Stomach (tissue), 9 donors: ENCODE data around the gene ACAP2. TPM values are rescaled to one million over a fixed set of nuclear protein-coding genes. Genes with fewer than 3 reads are reported as not detected.
A peak's percentile ranks its signal among the peaks of the same experiment; 100 is the strongest.

Experiments
- DNase-seq, 2 donors: peaks; one replicate each; pipeline versions ENCODE4 v3.0.0 to v3.0.0-alpha.2; 2013 to 2019
- H3K27ac ChIP-seq, 5 donors: fragments of 200-600 bp in 4 of 5; sonication (generic) in 4 of 5; one replicate each; pipeline ENCODE4 v1.5.1; 2013 to 2019; ENCODE audit warnings: mild to moderate bottlenecking in 1 of 5, moderate library complexity in 1 of 5
- H3K27me3 ChIP-seq, 3 donors: fragments of 200-600 bp; sonication (generic); one replicate each; pipeline ENCODE4 v1.5.1; 2017 to 2019; ENCODE audit warnings: mixed run types in 1 of 3
- H3K36me3 ChIP-seq, 4 donors: fragments of 200-600 bp; sonication (generic); 1 replicate in 3 of 4; 2 replicates in 1 of 4; pipeline ENCODE4 v1.5.1; 2016 to 2019
- H3K4me1 ChIP-seq, 4 donors: fragments of 200-600 bp; sonication (generic); one replicate each; pipeline ENCODE4 v1.5.1; 2016 to 2019
- H3K4me3 ChIP-seq, 4 donors: fragments of 200-600 bp; sonication (generic) in 3 of 4; one replicate each; pipeline ENCODE4 v1.5.1; 2016 to 2019; ENCODE audit warnings: mild to moderate bottlenecking in 1 of 4
- H3K9me3 ChIP-seq, 4 donors: fragments of 200-600 bp; sonication (generic); one replicate each; pipeline ENCODE4 v1.5.1; 2016 to 2019
- EP300 ChIP-seq: sonication (generic); formaldehyde crosslinking; IDR thresholded peaks from one replicate; pipeline ENCODE4 v1.6.1; 2017; ENCODE audit warnings: antibody characterized with exemption
- POLR2A ChIP-seq, 4 donors: fragments of 450-650 bp; IDR thresholded peaks; one replicate each; pipeline ENCODE4 v1.6.1; 2016; ENCODE audit warnings: antibody characterized with exemption in 4 of 4, control low read depth in 2 of 4, mild to moderate bottlenecking in 1 of 4, moderate library complexity in 1 of 4
- POLR2AphosphoS5 ChIP-seq, 3 donors: sonication (generic); formaldehyde crosslinking; IDR thresholded peaks; one replicate each; pipeline ENCODE4 v1.6.1; 2016; ENCODE audit warnings: antibody characterized with exemption in 3 of 3
- WGBS, 5 donors: extraction: QIAGEN DNeasy Blood & Tissue Kit in 3 of 5; methylation state at CpG; one replicate each; pipeline versions ENCODE4 v1.1.5 to v1.1.7; 2013 to 2018; 5-methylcytosine and 5-hydroxymethylcytosine counted together
- intact Hi-C: fragments of 100-400 bp; cut with DNase I; formaldehyde crosslinking; loops from one replicate; pipeline ENCODE4 v1.15.1; 2023; ENCODE audit warnings: low total_unique reads
- polyA plus RNA-seq, 3 donors: library from polyadenylated mRNA; stranded (reverse); fragments of 200-250 nt; gene quantifications; one replicate each; pipeline ENCODE4 v1.2.3, GENCODE V29; 2013
- total RNA-seq, 5 donors: library from RNA; depleted of rRNA; stranded (reverse); fragments of >200 nt; gene quantifications; one replicate each; pipeline versions ENCODE4 v1.1.0 to v1.2.3, GENCODE V29; 2014 to 2016
- TF ChIP-seq, protein P1 (sequence below), 7 experiments: fragments of 450-650 bp in 4 of 7; fragments of 200-600 bp in 3 of 7; sonication (generic) in 3 of 7; IDR thresholded peaks; one replicate each; pipeline ENCODE4 v1.5.1; 2016 to 2019; ENCODE audit warnings: antibody characterized with exemption in 7 of 7, control low read depth in 2 of 7, mild to moderate bottlenecking in 1 of 7
- donor health status: healthy with polysubstance abuse.
- donor health status: Bipolar disorder and iron deficiency.
- donor health status: healthy.

The ACAP2 gene
- total and polyA plus RNA-seq, 8 donors: 4.6 to 159 (median 41.1) TPM

DNA sequence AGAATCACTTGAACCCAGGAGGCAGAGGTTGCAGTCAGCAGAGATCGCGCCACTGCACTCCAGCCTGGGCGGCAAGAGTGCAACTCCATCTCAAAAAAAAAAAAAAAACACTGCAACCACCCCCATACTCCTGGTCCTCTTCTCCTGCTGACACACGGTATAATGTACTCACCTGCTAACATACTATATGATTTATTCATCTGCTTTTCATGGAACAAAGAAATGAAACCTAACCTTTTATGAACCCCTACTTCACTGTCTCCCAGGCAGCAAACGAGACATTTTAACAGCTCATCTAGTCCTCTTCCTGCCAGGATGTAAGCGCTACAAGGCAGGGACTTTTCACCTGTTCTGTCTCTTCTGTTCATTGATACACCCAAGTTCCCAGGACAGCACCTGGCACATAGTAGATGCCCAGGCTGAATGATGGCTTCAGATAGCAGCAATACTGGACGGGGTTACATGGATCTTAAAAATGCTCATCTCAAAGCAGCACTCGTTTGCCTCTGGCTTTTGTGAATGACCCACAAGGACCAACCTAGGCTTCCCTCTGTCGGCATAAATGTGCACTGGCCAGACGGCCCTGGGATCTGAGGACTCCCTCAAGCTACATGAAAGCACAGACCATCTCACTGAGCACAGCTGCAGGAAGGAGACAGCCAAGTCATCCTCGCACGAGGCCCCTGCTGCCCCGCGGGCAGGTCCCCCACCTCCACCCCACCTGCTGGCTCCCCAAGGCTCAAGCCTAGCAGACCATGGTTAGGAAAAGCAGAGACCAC lies 192.2 kb downstream of the ACAP2 start:
- TF ChIP-seq, protein P1, sequence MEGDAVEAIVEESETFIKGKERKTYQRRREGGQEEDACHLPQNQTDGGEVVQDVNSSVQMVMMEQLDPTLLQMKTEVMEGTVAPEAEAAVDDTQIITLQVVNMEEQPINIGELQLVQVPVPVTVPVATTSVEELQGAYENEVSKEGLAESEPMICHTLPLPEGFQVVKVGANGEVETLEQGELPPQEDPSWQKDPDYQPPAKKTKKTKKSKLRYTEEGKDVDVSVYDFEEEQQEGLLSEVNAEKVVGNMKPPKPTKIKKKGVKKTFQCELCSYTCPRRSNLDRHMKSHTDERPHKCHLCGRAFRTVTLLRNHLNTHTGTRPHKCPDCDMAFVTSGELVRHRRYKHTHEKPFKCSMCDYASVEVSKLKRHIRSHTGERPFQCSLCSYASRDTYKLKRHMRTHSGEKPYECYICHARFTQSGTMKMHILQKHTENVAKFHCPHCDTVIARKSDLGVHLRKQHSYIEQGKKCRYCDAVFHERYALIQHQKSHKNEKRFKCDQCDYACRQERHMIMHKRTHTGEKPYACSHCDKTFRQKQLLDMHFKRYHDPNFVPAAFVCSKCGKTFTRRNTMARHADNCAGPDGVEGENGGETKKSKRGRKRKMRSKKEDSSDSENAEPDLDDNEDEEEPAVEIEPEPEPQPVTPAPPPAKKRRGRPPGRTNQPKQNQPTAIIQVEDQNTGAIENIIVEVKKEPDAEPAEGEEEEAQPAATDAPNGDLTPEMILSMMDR (IDR thresholded peaks at IDR 0.05): peak in 1 of 7 experiments; percentile 27
- TF ChIP-seq POLR2AphosphoS5 (IDR thresholded peaks at IDR 0.05) (no peak), EP300 (no peak)
- Histone ChIP-seq H3K4me3 (no peak overlapping the region), H3K9me3 (no peaks in the 10 kb centered on the region), H3K36me3 (peaks cover 0 to 12% (median 0%) of the 10 kb centered on the region in 4 donors), H3K27me3 (no peaks in the 10 kb centered on the region), H3K27ac (peak overlapping the region in 1 of 5 donors; percentile 56), H3K4me1 (peaks cover 0 to 21% (median 3%) of the 10 kb centered on the region in 4 donors)
- intact Hi-C loops: loop anchor here (10.0 kb wide), 1 partner anchor 136 kb away; no protein-coding TSS in a partner anchor
- DNase-seq: peak in 1 of 2 donors; percentile 67
- WGBS, 5 donors: 67 to 75% (median 73%) methylated on average over 13 to 14 of the region's 14 CpGs

DNA sequence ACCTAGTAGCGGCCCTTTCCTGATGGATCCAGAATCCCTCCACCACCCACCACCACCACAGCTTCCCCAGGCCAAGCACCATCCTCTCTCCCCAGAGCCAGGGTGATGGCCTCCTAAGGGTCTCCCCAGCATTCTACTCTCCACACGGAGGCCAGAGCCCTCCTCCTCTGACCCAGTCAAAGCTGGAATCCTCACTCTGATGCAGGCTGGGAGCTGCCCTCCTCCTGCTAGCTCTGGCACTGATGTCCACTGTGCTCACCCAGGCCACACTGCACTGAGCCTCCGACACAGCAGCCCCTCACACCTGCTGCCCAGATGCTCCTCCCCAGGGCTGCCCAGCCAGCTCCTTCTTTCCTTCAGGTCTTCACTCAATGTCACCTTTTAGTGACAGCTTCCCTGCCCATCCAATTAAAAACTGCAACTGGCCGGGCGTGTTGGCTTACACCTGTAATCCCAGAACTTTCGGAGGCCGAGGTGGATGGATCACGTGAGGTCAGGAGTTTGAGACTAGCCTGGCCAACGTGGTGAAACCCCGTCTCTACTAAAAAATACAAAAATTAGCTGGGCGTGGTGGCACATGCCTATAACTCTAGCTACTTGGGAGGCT lies 192.9 kb downstream of the ACAP2 start:
- WGBS, 5 donors: 86 to 92% (median 89%) methylated on average over 11 of the region's 11 CpGs
- Histone ChIP-seq H3K27me3 (no peaks in the 10 kb centered on the region), H3K27ac (peak overlapping the region in 1 of 5 donors; percentile 56), H3K9me3 (no peaks in the 10 kb centered on the region), H3K4me1 (peaks cover 0 to 14% (median 3%) of the 10 kb centered on the region in 4 donors), H3K4me3 (no peak overlapping the region), H3K36me3 (peaks cover 0 to 16% (median 0%) of the 10 kb centered on the region in 4 donors)
- intact Hi-C loops: loop anchor here (10.0 kb wide), 1 partner anchor 135 kb away; no protein-coding TSS in a partner anchor
- TF ChIP-seq, protein P1 (IDR thresholded peaks at IDR 0.05): no peak
- no peak for TF ChIP-seq POLR2AphosphoS5 (IDR thresholded peaks at IDR 0.05)
- TF ChIP-seq EP300: no peak
- TF ChIP-seq POLR2A (IDR thresholded peaks at IDR 0.05): no peak
- no peak for DNase-seq

- Histone ChIP-seq H3K4me3 (no peak overlapping the region), H3K27me3 (no peaks in the 10 kb centered on the region), H3K4me1 (peaks cover 0 to 14% (median 3%) of the 10 kb centered on the region in 4 donors), H3K36me3 (peaks cover 0 to 16% (median 0%) of the 10 kb centered on the region in 4 donors), H3K9me3 (no peaks in the 10 kb centered on the region), H3K27ac (peak overlapping the region in 1 of 5 donors; percentile 56)
- 94 to 96% (median 95%) methylated on average over 20 to 21 of the region's 21 CpGs for WGBS, 5 donors
- DNase-seq: no peak
- TF ChIP-seq, protein P1 (IDR thresholded peaks at IDR 0.05): no peak
- TF ChIP-seq POLR2A (IDR thresholded peaks at IDR 0.05) (no peak), POLR2AphosphoS5 (IDR thresholded peaks at IDR 0.05) (no peak), EP300 (no peak)
- intact Hi-C loops: no loop called here
Observed at GRCh38 chr3:195249057-195249770, 193.6 kb downstream of the ACAP2 start.

DNA sequence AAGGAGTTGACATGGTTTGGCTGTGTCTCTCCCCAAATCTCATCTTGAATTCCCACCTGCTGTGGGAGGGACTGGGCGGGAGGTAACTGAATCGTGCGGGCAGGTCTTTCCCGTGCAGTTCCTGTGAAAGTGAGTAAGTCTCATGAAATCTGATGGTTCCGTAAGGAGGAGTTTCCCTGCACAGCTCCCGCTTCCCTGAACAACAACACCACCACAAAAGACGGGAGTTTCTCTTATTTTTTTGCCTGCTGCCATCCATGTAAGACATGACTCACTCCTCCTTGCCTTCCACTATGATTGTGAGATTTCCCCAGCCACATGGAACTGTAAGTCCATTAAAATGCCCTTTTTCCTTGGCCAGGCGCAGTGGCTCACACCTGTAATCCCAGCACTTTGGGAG lies 194.5 kb downstream of the ACAP2 start:
- Histone ChIP-seq H3K4me1 (peaks cover 0 to 14% (median 3%) of the 10 kb centered on the region in 4 donors), H3K27ac (no peak overlapping the region), H3K36me3 (peaks cover 0 to 16% (median 0%) of the 10 kb centered on the region in 4 donors), H3K4me3 (no peak overlapping the region), H3K9me3 (no peaks in the 10 kb centered on the region), H3K27me3 (no peaks in the 10 kb centered on the region)
- TF ChIP-seq POLR2AphosphoS5 (IDR thresholded peaks at IDR 0.05): no peak
- TF ChIP-seq, protein P1 (IDR thresholded peaks at IDR 0.05): no peak
- TF ChIP-seq POLR2A (IDR thresholded peaks at IDR 0.05): no peak
- no peak for TF ChIP-seq EP300
- intact Hi-C loops: no loop called here
- WGBS, 5 donors: 92 to 98% (median 96%) methylated on average over 8 of the region's 8 CpGs
- no peak for DNase-seq
